Astrocyte (in vitro differentiated cells and primary cell): Measurements from ENCODE around the gene BCL2. TPM values are rescaled to one million over a fixed set of nuclear protein-coding genes. Genes with fewer than 3 reads are reported as not detected.

ENCODE experiments used
- DNase-seq: peaks from one replicate; pipeline ENCODE4 v3.0.0-alpha.2; 2010; ENCODE audit warnings: low read depth
- FAIRE-seq: peaks from 2 replicates; lab custom pipeline; 2011; peaks lifted over from hg19 to GRCh38; lab: Jason Lieb, UNC
- H2AFZ ChIP-seq: 2 replicates; pipeline ENCODE4 v1.6.0; 2012; ENCODE audit warnings: low read depth, low read length, inconsistent platforms
- H3K27ac ChIP-seq: 2 replicates; pipeline ENCODE4 v1.5.1; 2011; ENCODE audit warnings: low read depth, low read length, inconsistent platforms
- H3K27me3 ChIP-seq: 2 replicates; pipeline ENCODE4 v1.6.0; 2011; ENCODE audit warnings: low read length, inconsistent platforms; ENCODE audit not compliant: insufficient read depth
- H3K36me3 ChIP-seq: 2 replicates; pipeline ENCODE4 v1.5.1; 2011; ENCODE audit warnings: low read length, inconsistent platforms; ENCODE audit not compliant: insufficient read depth
- H3K4me1 ChIP-seq: 2 replicates; pipeline ENCODE4 v1.5.1; 2011; ENCODE audit warnings: low read length, inconsistent platforms; ENCODE audit not compliant: insufficient read depth
- H3K4me2 ChIP-seq: 2 replicates; pipeline ENCODE4 v1.6.0; 2012; ENCODE audit warnings: low read length, inconsistent platforms
- H3K4me3 ChIP-seq: 2 replicates; pipeline ENCODE4 v1.5.1; 2011; ENCODE audit warnings: low read depth, mild to moderate bottlenecking, low read length, inconsistent platforms; ENCODE audit not compliant: insufficient read depth
- H3K79me2 ChIP-seq: 2 replicates; pipeline ENCODE4 v1.6.0; 2012; ENCODE audit warnings: mild to moderate bottlenecking, low read length, inconsistent platforms; ENCODE audit not compliant: insufficient read depth
- H3K9ac ChIP-seq: 2 replicates; pipeline ENCODE4 v1.6.0; 2012; ENCODE audit warnings: mild to moderate bottlenecking, low read length, inconsistent platforms
- H3K9me3 ChIP-seq: 2 replicates; pipeline ENCODE4 v1.5.1; 2012; ENCODE audit warnings: low read depth, mild to moderate bottlenecking, low read length, inconsistent platforms; ENCODE audit not compliant: insufficient read depth
- H4K20me1 ChIP-seq: 2 replicates; pipeline ENCODE4 v1.6.0; 2012; ENCODE audit warnings: low read length, inconsistent platforms; ENCODE audit not compliant: insufficient read depth
- H3K27ac Mint-ChIP-seq: one replicate; pipeline ENCODE4 v1.8.0; 2021; ENCODE audit warnings: mild to moderate bottlenecking, mixed read lengths; ENCODE audit not compliant: unreplicated experiment
- H3K27me3 Mint-ChIP-seq: one replicate; pipeline ENCODE4 v1.8.0; 2021; ENCODE audit warnings: low read depth, mixed read lengths; ENCODE audit not compliant: unreplicated experiment
- H3K36me3 Mint-ChIP-seq: one replicate; pipeline ENCODE4 v1.8.0; 2021; ENCODE audit warnings: low read depth, mixed read lengths; ENCODE audit not compliant: unreplicated experiment
- H3K4me1 Mint-ChIP-seq: one replicate; pipeline ENCODE4 v1.8.0; 2021; ENCODE audit warnings: low read depth, mixed read lengths; ENCODE audit not compliant: unreplicated experiment
- H3K4me3 Mint-ChIP-seq: one replicate; pipeline ENCODE4 v1.8.0; 2021; ENCODE audit warnings: mild to moderate bottlenecking, moderate library complexity, mixed read lengths; ENCODE audit not compliant: unreplicated experiment
- H3K9me3 Mint-ChIP-seq: one replicate; pipeline ENCODE4 v1.8.0; 2021; ENCODE audit warnings: mild to moderate bottlenecking, mixed read lengths; ENCODE audit not compliant: unreplicated experiment
- CTCF ChIP-seq: IDR thresholded peaks from 2 replicates; pipeline ENCODE4 v1.5.1; 2011; ENCODE audit warnings: low read depth, mild to moderate bottlenecking, inconsistent platforms, low read length, moderate library complexity; ENCODE audit not compliant: insufficient read depth
- EZH2 ChIP-seq: IDR thresholded peaks from 2 replicates; pipeline ENCODE4 v1.6.1; 2012; ENCODE audit warnings: mild to moderate bottlenecking, low read length, inconsistent platforms; ENCODE audit not compliant: insufficient read depth
- total RNA-seq: library from RNA; stranded (reverse); gene quantifications from 2 replicates; pipeline ENCODE4 v1.2.1, GENCODE V29; 2021

Gene BCL2
- total RNA-seq, 1 donor from 2014 or later, result 1.7 TPM

- DNase-seq (no peak), FAIRE-seq (no peak)
- Histone ChIP-seq H3K79me2 (no peaks in the 10 kb centered on the region), H3K27me3 (no peaks in the 10 kb centered on the region), H3K36me3 (no peaks in the 10 kb centered on the region), H4K20me1 (no peaks in the 10 kb centered on the region), H2AFZ (no peak overlapping the region), H3K27ac (no peak overlapping the region), H3K9me3 (no peaks in the 10 kb centered on the region), H3K4me3 (no peak overlapping the region), H3K4me1 (peaks cover 12% of the 10 kb centered on the region), H3K9ac (no peak overlapping the region), H3K4me2 (no peak overlapping the region)
- TF ChIP-seq CTCF, result no peak
- TF ChIP-seq EZH2, result no peak
- Mint-ChIP-seq H3K4me3 (no peak overlapping the region), H3K27ac (no peak overlapping the region), H3K36me3 (no peaks in the 10 kb centered on the region), H3K9me3 (no peaks in the 10 kb centered on the region), H3K27me3 (peaks cover 8% of the 10 kb centered on the region), H3K4me1 (peaks cover 15% of the 10 kb centered on the region)
These were observed 153.4 kb downstream of the BCL2 start for GRCh38 chr18:63166142-63166541.

DNA sequence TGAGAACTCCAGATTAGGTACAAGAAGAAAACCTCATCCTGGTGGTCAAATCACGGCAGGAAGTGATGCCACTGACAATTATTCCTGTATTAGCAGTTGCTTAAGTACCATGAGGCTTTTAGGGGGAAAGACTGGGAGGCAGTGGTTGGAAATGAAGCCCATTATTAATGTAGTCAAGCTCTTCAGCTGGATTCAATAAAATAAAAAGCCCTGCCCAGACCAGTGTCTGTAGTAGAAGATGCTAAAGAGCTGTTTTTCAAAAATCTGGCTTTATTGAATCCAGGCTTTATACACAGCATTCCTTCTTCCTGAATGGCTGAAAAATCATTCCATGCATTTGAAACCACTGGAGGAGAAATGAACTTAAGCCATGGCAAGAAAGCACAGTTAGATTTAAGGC, 155.2 kb downstream of the BCL2 start:
- Mint-ChIP-seq H3K9me3 (no peaks in the 10 kb centered on the region), H3K4me3 (no peak overlapping the region), H3K36me3 (no peaks in the 10 kb centered on the region), H3K4me1 (peaks cover 32% of the 10 kb centered on the region), H3K27me3 (peaks cover 8% of the 10 kb centered on the region), H3K27ac (no peak overlapping the region)
- no peak overlapping the region for H3K9ac ChIP-seq
- H3K4me3 ChIP-seq, result no peak overlapping the region
- H3K4me1 ChIP-seq, result peaks cover 14% of the 10 kb centered on the region
- H3K36me3 ChIP-seq, result no peaks in the 10 kb centered on the region
- H3K27me3 ChIP-seq, result no peaks in the 10 kb centered on the region
- DNase-seq, result no peak
- TF ChIP-seq EZH2 (no peak), CTCF (no peak)
- H3K79me2 ChIP-seq, result no peaks in the 10 kb centered on the region
- FAIRE-seq, result no peak
- no peak overlapping the region for H2AFZ ChIP-seq
- H4K20me1 ChIP-seq, result no peaks in the 10 kb centered on the region
- no peak overlapping the region for H3K27ac ChIP-seq
- H3K9me3 ChIP-seq, result no peaks in the 10 kb centered on the region
- H3K4me2 ChIP-seq, result no peak overlapping the region

GRCh38 chr18:63162271-63163014, 157.1 kb downstream of the BCL2 start:
- Mint-ChIP-seq H3K9me3 (no peaks in the 10 kb centered on the region), H3K27ac (peak overlapping the region; percentile 90), H3K4me3 (no peak overlapping the region), H3K27me3 (peaks cover 6% of the 10 kb centered on the region), H3K4me1 (peaks cover 33% of the 10 kb centered on the region), H3K36me3 (no peaks in the 10 kb centered on the region)
- no peak overlapping the region for H3K27ac ChIP-seq
- no peak for FAIRE-seq
- H4K20me1 ChIP-seq, result no peaks in the 10 kb centered on the region
- H3K27me3 ChIP-seq, result no peaks in the 10 kb centered on the region
- DNase-seq, result peak; percentile 29
- H3K4me3 ChIP-seq, result no peak overlapping the region
- H3K79me2 ChIP-seq, result no peaks in the 10 kb centered on the region
- no peak overlapping the region for H2AFZ ChIP-seq
- no peaks in the 10 kb centered on the region for H3K36me3 ChIP-seq
- H3K9me3 ChIP-seq, result no peaks in the 10 kb centered on the region
- TF ChIP-seq EZH2, result no peak
- TF ChIP-seq CTCF, result no peak
- peak overlapping the region; percentile 60 for H3K4me2 ChIP-seq
- H3K4me1 ChIP-seq, result peaks cover 14% of the 10 kb centered on the region
- no peak overlapping the region for H3K9ac ChIP-seq
